Body of pancreas (tissue), 4 donors: ENCODE data around the gene HIF1A.

Experiments used
- POLR2A ChIP-seq, 3 donors: fragments of 450-650 bp; IDR thresholded peaks; one replicate each; pipeline ENCODE4 v1.6.1; 2016; ENCODE audit warnings: antibody characterized with exemption in 3 of 3, mild to moderate bottlenecking in 2 of 3
- TF ChIP-seq, protein P1 (sequence below), 7 experiments: fragments of 450-650 bp in 4 of 7; fragments of 200-600 bp in 3 of 7; sonication (generic) in 3 of 7; IDR thresholded peaks; one replicate each; pipeline ENCODE4 v1.5.1; 2016 to 2019; ENCODE audit warnings: antibody characterized with exemption in 7 of 7

DNA sequence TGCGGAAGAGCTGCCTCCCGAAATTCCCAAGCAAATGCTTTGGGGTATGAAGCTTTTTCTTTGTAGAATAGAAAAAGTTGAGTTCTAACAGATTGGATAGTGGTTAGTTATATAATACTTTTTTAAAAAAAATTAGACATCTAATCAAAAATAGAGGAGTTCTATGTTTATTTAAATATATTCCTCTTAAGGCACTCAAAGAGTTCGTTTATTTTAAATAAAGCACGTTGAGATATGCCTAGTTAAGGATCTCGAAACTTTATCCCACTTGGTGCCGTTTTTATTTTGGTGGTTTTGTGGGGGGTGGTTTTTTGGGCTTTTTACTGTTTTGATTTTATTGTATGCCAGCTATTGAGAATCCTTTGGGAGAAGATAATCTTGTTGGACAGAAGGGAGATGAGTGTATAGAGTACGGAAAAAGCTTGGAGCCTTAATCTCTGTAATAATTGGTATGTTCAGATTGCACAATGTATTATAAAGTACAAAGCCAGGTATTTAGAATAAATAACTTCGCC lies 56.2 kb downstream of the HIF1A start:
- TF ChIP-seq, protein P1, sequence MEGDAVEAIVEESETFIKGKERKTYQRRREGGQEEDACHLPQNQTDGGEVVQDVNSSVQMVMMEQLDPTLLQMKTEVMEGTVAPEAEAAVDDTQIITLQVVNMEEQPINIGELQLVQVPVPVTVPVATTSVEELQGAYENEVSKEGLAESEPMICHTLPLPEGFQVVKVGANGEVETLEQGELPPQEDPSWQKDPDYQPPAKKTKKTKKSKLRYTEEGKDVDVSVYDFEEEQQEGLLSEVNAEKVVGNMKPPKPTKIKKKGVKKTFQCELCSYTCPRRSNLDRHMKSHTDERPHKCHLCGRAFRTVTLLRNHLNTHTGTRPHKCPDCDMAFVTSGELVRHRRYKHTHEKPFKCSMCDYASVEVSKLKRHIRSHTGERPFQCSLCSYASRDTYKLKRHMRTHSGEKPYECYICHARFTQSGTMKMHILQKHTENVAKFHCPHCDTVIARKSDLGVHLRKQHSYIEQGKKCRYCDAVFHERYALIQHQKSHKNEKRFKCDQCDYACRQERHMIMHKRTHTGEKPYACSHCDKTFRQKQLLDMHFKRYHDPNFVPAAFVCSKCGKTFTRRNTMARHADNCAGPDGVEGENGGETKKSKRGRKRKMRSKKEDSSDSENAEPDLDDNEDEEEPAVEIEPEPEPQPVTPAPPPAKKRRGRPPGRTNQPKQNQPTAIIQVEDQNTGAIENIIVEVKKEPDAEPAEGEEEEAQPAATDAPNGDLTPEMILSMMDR (IDR thresholded peaks at IDR 0.05), result no peak
- TF ChIP-seq POLR2A (IDR thresholded peaks at IDR 0.05), result no peak
